ENCODE data around the gene TBC1D32.

The TBC1D32 gene

GRCh38 chr6:121334299-121335086, at the start of gene TBC1D32 (continued):
- peak; percentile 78 for TF ChIP-seq ZFP37 (tag by site-specific recombination; IDR thresholded peaks at IDR 0.05)
- TF ChIP-seq ZBTB17 (tag by site-specific recombination; IDR thresholded peaks at IDR 0.05), result peak; percentile 76
- TF ChIP-seq ZSCAN5A (tag by site-specific recombination; IDR thresholded peaks at IDR 0.05), result no peak
- peak; percentile 96 for TF ChIP-seq ZNF600 (tag by site-specific recombination; IDR thresholded peaks at IDR 0.05)

- no peak overlapping the region for H3K27ac ChIP-seq (ENCODE audit: extremely low read depth, low read depth, low read length)
- peaks cover 4% of the 10 kb centered on the region for H3K4me1 ChIP-seq (ENCODE audit: control insufficient read depth, insufficient read depth, low read length)
- H3K36me3 ChIP-seq (ENCODE audit: control insufficient read depth in 2 of 2, insufficient read depth in 1 of 2, low read length in 2 of 2), result no peaks in the 10 kb centered on the region
- H3K9me3 ChIP-seq (ENCODE audit: control insufficient read depth, insufficient read depth, low read depth, low read length), result no peaks in the 10 kb centered on the region
- ChIA-PET POLR2A (no interaction called here), CTCF (interaction anchor here (0.7 kb wide), 1 partner anchor 736 kb away, joined by 4 read pairs; no protein-coding TSS in a partner anchor)
- no peak for TF ChIP-seq KLF7 (tag by site-specific recombination; IDR thresholded peaks at IDR 0.05; ENCODE audit: borderline replicate concordance)
- no peak for TF ChIP-seq ZNF214 (tag by site-specific recombination; IDR thresholded peaks at IDR 0.05; ENCODE audit: borderline replicate concordance)
- TF ChIP-seq GLIS1 (tag by site-specific recombination; IDR thresholded peaks at IDR 0.05), result no peak
- TF ChIP-seq PRDM4 (tag by site-specific recombination; IDR thresholded peaks at IDR 0.05), result no peak
- no peak for TF ChIP-seq ZBTB21 (tag by site-specific recombination; IDR thresholded peaks at IDR 0.05)
- H3K4me3 ChIP-seq (ENCODE audit: low read depth, low read length), result no peak overlapping the region
Measured at GRCh38 chr6:121383478-121383877, 49.2 kb upstream of the TBC1D32 start.

- Histone ChIP-seq H3K36me3 (ENCODE audit: control insufficient read depth in 2 of 2, insufficient read depth in 1 of 2, low read length in 2 of 2) (no peaks in the 10 kb centered on the region), H3K4me3 (ENCODE audit: low read depth, low read length) (no peak overlapping the region), H3K4me1 (ENCODE audit: control insufficient read depth, insufficient read depth, low read length) (peaks cover 4% of the 10 kb centered on the region), H3K9me3 (ENCODE audit: control insufficient read depth, insufficient read depth, low read depth, low read length) (no peaks in the 10 kb centered on the region), H3K27ac (ENCODE audit: extremely low read depth, low read depth, low read length) (no peak overlapping the region)
- ChIA-PET CTCF (no interaction called here), POLR2A (no interaction called here)
- TF ChIP-seq MZF1 (tag by site-specific recombination; IDR thresholded peaks at IDR 0.05; ENCODE audit: borderline replicate concordance), result 0 out of 2 replicates have a peak, but pooled peaks have one; percentile 46
- TF ChIP-seq GFI1B (tag by site-specific recombination; IDR thresholded peaks at IDR 0.05), result no peak
- no peak for TF ChIP-seq ZNF16 (tag by site-specific recombination; IDR thresholded peaks at IDR 0.05; ENCODE audit: low read depth)
- peak; percentile 56; the same call in 1 of the 2 replicates for TF ChIP-seq PRDM10 (tag by site-specific recombination; IDR thresholded peaks at IDR 0.05)
- TF ChIP-seq KLF1 (tag by site-specific recombination; IDR thresholded peaks at IDR 0.05), result peak; percentile 61
Measured at GRCh38 chr6:121382467-121383121, 48.3 kb upstream of the TBC1D32 start.
